ENCODE data around the gene GRIK1.

GRIK1 gene

GRCh38 chr21:29718081-29718815 is 221.5 kb downstream of the GRIK1 start:
- no peak for TF ChIP-seq ZNF274 (IDR thresholded peaks at IDR 0.05; ENCODE audit: low read depth, low read length)
- H3K4me3 ChIP-seq (ENCODE audit: low read length), result no peak overlapping the region

GRCh38 chr21:29717659-29718058 is 222.1 kb downstream of the GRIK1 start:
- TF ChIP-seq ZNF274 (IDR thresholded peaks at IDR 0.05; ENCODE audit: low read depth, low read length), result no peak
- H3K4me3 ChIP-seq (ENCODE audit: low read length), result no peak overlapping the region

GRCh38 chr21:29716753-29717152 is 223.0 kb downstream of the GRIK1 start:
- no peak overlapping the region for H3K4me3 ChIP-seq (ENCODE audit: low read length)

GRCh38 chr21:29715089-29715488 is 224.7 kb downstream of the GRIK1 start:
- no peak for TF ChIP-seq ZNF274 (IDR thresholded peaks at IDR 0.05; ENCODE audit: low read depth, low read length)

More at GRCh38 chr21:29716753-29717152, 223.0 kb downstream of the GRIK1 start:
- no peak for TF ChIP-seq ZNF274 (IDR thresholded peaks at IDR 0.05; ENCODE audit: low read depth, low read length)

GRCh38 chr21:29712818-29713217 is 227.0 kb downstream of the GRIK1 start:
- no peak overlapping the region for H3K4me3 ChIP-seq (ENCODE audit: low read length)
- TF ChIP-seq ZNF274 (IDR thresholded peaks at IDR 0.05; ENCODE audit: low read depth, low read length), result no peak

More at GRCh38 chr21:29715089-29715488, 224.7 kb downstream of the GRIK1 start:
- no peak overlapping the region for H3K4me3 ChIP-seq (ENCODE audit: low read length)

GRCh38 chr21:29711236-29711635 is 228.6 kb downstream of the GRIK1 start:
- no peak for TF ChIP-seq ZNF274 (IDR thresholded peaks at IDR 0.05; ENCODE audit: low read depth, low read length)

GRCh38 chr21:29710498-29710897 is 229.3 kb downstream of the GRIK1 start:
- no peak for TF ChIP-seq ZNF274 (IDR thresholded peaks at IDR 0.05; ENCODE audit: low read depth, low read length)
- no peak overlapping the region for H3K4me3 ChIP-seq (ENCODE audit: low read length)

More at GRCh38 chr21:29711236-29711635, 228.6 kb downstream of the GRIK1 start:
- H3K4me3 ChIP-seq (ENCODE audit: low read length), result no peak overlapping the region

- TF ChIP-seq ZNF274 (IDR thresholded peaks at IDR 0.05; ENCODE audit: low read depth, low read length), result no peak
- no peak overlapping the region for H3K4me3 ChIP-seq (ENCODE audit: low read length)
Observed at GRCh38 chr21:29708401-29708800, 231.4 kb downstream of the GRIK1 start.

- no peak overlapping the region for H3K4me3 ChIP-seq (ENCODE audit: low read length)
- TF ChIP-seq ZNF274 (IDR thresholded peaks at IDR 0.05; ENCODE audit: low read depth, low read length), result no peak
Observed at GRCh38 chr21:29704719-29705118, 235.1 kb downstream of the GRIK1 start.

GRCh38 chr21:29701676-29702075 is 238.1 kb downstream of the GRIK1 start:
- H3K4me3 ChIP-seq (ENCODE audit: low read length), result no peak overlapping the region
- TF ChIP-seq ZNF274 (IDR thresholded peaks at IDR 0.05; ENCODE audit: low read depth, low read length), result no peak

GRCh38 chr21:29697555-29698193 is 242.1 kb downstream of the GRIK1 start:
- H3K4me3 ChIP-seq (ENCODE audit: low read length), result no peak overlapping the region
- TF ChIP-seq ZNF274 (IDR thresholded peaks at IDR 0.05; ENCODE audit: low read depth, low read length), result no peak

GRCh38 chr21:29696937-29697336 is 242.9 kb downstream of the GRIK1 start:
- TF ChIP-seq ZNF274 (IDR thresholded peaks at IDR 0.05; ENCODE audit: low read depth, low read length), result no peak
- no peak overlapping the region for H3K4me3 ChIP-seq (ENCODE audit: low read length)

- TF ChIP-seq ZNF274 (IDR thresholded peaks at IDR 0.05; ENCODE audit: low read depth, low read length), result no peak
- H3K4me3 ChIP-seq (ENCODE audit: low read length), result no peak overlapping the region
Observed at GRCh38 chr21:29691616-29692491, 247.9 kb downstream of the GRIK1 start.

- no peak overlapping the region for H3K4me3 ChIP-seq (ENCODE audit: low read length)
- TF ChIP-seq ZNF274 (IDR thresholded peaks at IDR 0.05; ENCODE audit: low read depth, low read length), result no peak
Observed at GRCh38 chr21:29689753-29690152, 250.0 kb downstream of the GRIK1 start.

Measured in GM08714 (cell line).